GM10248 (cell line): ENCODE results near the gene MGLL.

Source experiments
- CTCF ChIA-PET: fragments of 300-600 bp; sonication (Branson Sonifier 250); formaldehyde crosslinking; extraction: SDS; loops from one replicate; lab custom pipeline; 2021; ENCODE audit warnings: antibody characterized with exemption; lab: Yijun Ruan, JAX
- POLR2A ChIA-PET: fragments of 350-650 bp; sonication (Branson Sonifier 250); formaldehyde crosslinking; extraction: SDS; loops from one replicate; lab custom pipeline; 2020; ENCODE audit warnings: antibody characterized with exemption; lab: Yijun Ruan, JAX
- DNase-seq: peaks from one replicate; pipeline ENCODE4 v3.0.0; 2012; ENCODE audit errors: extremely low spot score
- TF ChIP-seq, protein P1 (sequence below): IDR thresholded peaks from 2 replicates; pipeline ENCODE4 v1.5.1; 2012; ENCODE audit warnings: mild to moderate bottlenecking, low read depth; ENCODE audit errors: extremely low read depth, missing control alignments, control extremely low read depth

The MGLL gene

DNA sequence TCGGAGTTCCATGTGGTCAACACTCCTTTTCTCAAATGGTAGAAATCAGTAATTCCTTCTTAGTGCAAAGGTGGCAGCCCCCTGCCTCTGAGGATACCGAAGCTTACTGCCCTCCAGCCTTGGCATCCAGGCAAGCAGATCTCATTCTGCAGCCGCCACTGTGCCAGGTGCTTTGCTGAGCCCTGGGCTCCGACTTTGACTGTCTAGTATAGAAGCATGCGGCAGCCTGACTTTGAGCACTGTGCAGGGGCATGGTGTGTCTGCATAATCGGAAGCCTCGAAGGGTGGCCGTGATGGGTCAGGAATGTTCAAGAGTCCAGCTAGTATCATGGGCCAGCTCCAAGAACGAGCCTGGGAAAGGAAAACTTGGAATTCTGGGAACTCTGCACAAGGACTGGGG, 109.9 kb downstream of the MGLL start:
- TF ChIP-seq, protein P1, sequence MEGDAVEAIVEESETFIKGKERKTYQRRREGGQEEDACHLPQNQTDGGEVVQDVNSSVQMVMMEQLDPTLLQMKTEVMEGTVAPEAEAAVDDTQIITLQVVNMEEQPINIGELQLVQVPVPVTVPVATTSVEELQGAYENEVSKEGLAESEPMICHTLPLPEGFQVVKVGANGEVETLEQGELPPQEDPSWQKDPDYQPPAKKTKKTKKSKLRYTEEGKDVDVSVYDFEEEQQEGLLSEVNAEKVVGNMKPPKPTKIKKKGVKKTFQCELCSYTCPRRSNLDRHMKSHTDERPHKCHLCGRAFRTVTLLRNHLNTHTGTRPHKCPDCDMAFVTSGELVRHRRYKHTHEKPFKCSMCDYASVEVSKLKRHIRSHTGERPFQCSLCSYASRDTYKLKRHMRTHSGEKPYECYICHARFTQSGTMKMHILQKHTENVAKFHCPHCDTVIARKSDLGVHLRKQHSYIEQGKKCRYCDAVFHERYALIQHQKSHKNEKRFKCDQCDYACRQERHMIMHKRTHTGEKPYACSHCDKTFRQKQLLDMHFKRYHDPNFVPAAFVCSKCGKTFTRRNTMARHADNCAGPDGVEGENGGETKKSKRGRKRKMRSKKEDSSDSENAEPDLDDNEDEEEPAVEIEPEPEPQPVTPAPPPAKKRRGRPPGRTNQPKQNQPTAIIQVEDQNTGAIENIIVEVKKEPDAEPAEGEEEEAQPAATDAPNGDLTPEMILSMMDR = no peak
- CTCF ChIA-PET = no interaction called here
- DNase-seq = no peak
- POLR2A ChIA-PET = no interaction called here

DNA sequence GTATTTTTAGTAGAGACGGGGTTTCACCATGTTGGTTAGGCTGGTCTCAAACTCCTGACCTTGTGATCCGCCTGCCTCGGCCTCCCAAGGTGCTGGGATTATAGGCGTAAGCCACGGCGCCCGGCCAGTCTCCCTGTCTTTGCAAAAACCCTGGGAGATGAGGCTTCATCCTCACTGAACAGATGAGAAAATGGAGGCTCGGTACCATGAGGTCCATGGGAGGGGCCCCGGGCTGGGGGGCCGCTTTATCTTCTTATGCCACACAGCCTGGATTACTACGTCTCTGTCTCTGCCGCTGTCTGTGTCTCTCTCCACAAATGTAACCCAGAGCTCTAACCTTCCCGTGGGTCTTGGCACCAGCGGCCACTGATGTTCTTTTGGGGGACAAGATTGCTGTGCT, 110.4 kb downstream of the MGLL start:
- DNase-seq = no peak
- TF ChIP-seq, protein P1 = no peak
- CTCF ChIA-PET = interaction anchor here (0.9 kb wide), 1 partner anchor 15 kb away, joined by 4 read pairs; no protein-coding TSS in a partner anchor
- POLR2A ChIA-PET = no interaction called here

DNA sequence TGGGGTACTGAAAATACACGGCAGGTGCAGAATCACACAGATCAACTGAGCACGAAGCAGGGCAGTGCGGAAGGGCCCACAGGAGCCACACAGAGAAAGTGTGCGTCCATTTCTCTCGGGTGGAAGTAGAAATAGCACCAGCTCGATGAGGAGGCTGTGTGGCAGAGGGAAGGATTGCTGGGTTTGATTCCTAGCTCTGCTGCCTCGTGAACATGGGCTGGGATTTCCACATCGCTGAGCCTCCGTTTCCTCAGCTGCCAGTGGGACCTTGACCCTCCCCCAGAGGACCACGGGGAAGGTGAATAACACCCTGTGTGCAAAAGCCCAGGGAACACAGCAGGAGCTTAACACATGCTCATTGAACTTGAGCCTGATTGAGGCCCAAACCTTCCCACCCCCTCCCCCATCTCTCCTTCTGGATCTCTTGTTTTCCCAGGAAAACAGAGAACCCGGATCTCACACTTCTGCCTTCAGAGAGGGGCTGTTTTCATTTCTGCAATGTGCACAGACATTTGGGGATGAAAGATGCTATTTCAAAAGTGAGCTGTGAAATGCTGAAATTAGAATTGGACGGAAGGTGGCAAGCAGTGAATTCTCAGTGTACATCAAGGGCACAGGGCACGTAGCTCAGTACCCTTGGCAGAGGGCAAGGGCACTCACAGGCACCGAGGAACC, 111.2 kb downstream of the MGLL start:
- POLR2A ChIA-PET = no interaction called here
- CTCF ChIA-PET = interaction anchor here (0.9 kb wide), 1 partner anchor 14 kb away, joined by 4 read pairs; no protein-coding TSS in a partner anchor
- TF ChIP-seq, protein P1 = no peak
- no peak for DNase-seq

DNA sequence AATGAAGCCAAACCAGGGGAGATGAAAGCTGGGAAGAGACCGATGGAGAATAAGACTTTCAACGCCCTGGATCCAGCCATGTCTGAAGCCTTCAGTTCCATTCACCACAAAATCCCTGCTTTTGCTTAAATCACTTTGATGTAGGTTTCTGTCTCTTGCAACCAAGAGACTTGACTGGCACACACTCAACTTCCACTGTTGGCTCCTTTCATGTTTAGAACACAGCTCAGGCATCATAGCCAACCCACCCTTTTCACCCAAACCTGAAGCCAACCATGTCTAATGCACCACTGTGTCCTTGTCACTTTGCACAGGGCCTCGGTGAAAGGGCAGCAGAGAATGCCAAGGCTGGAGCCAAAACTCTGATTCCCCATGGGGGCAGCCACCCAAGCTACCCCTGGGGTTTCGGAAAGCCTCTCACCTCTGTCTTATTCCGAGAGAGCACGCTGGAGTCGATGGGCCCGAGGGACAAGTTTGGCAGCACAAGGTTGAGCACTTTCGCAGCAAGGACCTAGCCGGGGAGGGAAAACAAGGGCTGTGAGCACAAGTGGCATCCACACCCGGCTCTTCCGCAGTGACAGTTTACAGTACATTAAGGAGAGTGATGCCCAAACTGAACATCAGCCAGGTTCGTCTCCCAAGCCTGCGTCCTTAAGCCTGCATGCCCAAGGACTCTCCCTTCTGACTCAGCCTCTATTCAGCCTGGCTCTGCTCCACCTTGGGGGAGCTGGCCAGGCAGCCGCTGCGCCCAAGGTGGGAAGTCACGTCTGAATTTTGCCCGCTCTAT, 112.0 kb downstream of the MGLL start:
- no peak for DNase-seq
- TF ChIP-seq, protein P1 = no peak
- ChIA-PET POLR2A (no interaction called here), CTCF (interaction anchor here (1.4 kb wide), 1 partner anchor 15 kb away, joined by 5 read pairs; no protein-coding TSS in a partner anchor)

DNA sequence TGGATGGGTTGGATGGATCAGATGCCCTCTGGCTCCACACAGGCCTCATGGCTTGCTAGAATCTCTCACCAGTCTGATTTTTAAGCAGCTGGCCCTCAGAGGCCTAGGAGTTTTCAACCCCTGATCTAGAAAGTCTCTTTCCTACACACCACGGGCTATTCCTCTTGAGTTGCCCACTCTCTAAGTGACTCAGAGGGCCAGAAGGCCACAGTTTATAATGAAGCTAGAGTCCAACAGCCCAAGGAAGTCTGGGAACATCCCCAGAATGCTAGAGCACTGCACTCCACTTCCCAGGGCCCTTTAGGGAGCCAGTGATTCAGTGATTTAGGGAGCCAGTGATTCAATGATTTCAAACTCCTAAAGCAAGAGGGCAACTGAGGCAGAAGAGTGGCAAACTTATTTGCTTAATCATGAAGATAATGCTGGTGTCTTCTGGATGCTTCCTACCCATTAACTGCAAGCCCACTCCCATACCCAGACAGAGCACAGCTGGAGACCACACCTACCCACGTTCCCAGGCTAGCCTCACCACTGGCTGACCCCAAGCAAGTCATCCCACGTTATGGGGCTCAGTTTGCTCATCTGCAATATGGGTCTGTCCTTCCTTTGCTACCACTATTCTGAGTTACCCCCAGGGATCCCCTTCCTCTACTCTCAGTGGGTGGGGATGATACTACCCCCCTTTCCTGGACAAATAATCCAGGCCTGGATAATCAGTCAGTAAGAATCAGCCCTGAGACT, 112.8 kb downstream of the MGLL start:
- ChIA-PET POLR2A (no interaction called here), CTCF (interaction anchor here (0.7 to 1.4 kb wide), 2 partner anchors 8 to 14 kb away, joined by 3 to 5 read pairs; no protein-coding TSS in a partner anchor)
- DNase-seq = no peak
- TF ChIP-seq, protein P1 = no peak

DNA sequence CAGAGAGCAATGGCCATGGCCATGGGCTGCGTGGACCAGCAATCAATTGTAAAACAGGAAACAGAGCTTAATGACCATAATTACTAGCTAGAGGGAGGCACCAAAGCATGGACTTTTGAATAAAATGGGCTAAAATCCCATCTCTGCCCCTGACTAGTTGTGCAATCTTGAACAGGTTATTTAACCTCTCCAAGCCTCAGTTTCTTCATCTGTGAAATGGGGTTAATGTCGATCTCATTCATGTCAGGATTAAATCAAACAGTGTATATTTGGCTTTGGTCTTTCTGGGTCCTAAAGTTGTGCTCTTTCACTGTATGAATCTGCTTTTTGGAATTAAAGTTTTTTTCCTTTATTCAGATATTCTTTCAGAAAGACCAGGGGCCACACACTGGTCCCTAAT, 113.5 kb downstream of the MGLL start:
- TF ChIP-seq, protein P1 = no peak
- ChIA-PET CTCF (interaction anchor here (0.7 to 1.4 kb wide), 2 partner anchors 9 to 13 kb away, joined by 3 to 5 read pairs; no protein-coding TSS in a partner anchor), POLR2A (no interaction called here)
- no peak for DNase-seq
